Left hindlimb (tissue), 1 donor: Measurements from ENCODE around the gene TRIM25.

Source experiments
- DNase-seq: peaks from one replicate; pipeline ENCODE4 v3.0.0-alpha.2; 2018

Gene TRIM25

GRCh38 chr17:56926704-56927103 lies 12.9 kb upstream of the TRIM25 start:
- no peak for DNase-seq

- DNase-seq, result no peak
Observed at GRCh38 chr17:56926270-56926669, 12.4 kb upstream of the TRIM25 start.

GRCh38 chr17:56925088-56925487 lies 11.2 kb upstream of the TRIM25 start:
- no peak for DNase-seq

GRCh38 chr17:56919717-56920116 lies 5.9 kb upstream of the TRIM25 start:
- no peak for DNase-seq

GRCh38 chr17:56918916-56919315 lies 5.1 kb upstream of the TRIM25 start:
- DNase-seq, result no peak

GRCh38 chr17:56917559-56918296 lies 3.9 kb upstream of the TRIM25 start:
- DNase-seq, result no peak

- no peak for DNase-seq
Observed at GRCh38 chr17:56914581-56915273, 878 bp upstream of the TRIM25 start.

- DNase-seq, result peak; percentile 56
Observed at GRCh38 chr17:56913353-56913866, 439 bp downstream of the TRIM25 start.

- no peak for DNase-seq
Observed at GRCh38 chr17:56913000-56913311, 893 bp downstream of the TRIM25 start.

GRCh38 chr17:56912105-56912999 lies 1.5 kb downstream of the TRIM25 start:
- no peak for DNase-seq

GRCh38 chr17:56910509-56911235 lies 3.2 kb downstream of the TRIM25 start:
- DNase-seq, result no peak

GRCh38 chr17:56909742-56910508 lies 3.9 kb downstream of the TRIM25 start:
- no peak for DNase-seq

GRCh38 chr17:56908001-56908542 lies 5.8 kb downstream of the TRIM25 start:
- DNase-seq, result no peak

GRCh38 chr17:56903560-56903959 lies 10.3 kb downstream of the TRIM25 start:
- DNase-seq, result no peak

GRCh38 chr17:56902348-56902747 lies 11.5 kb downstream of the TRIM25 start:
- DNase-seq, result no peak

GRCh38 chr17:56899403-56899802 lies 14.4 kb downstream of the TRIM25 start:
- DNase-seq, result no peak

- DNase-seq, result no peak
Observed at GRCh38 chr17:56898874-56899273, 15.0 kb downstream of the TRIM25 start.

- DNase-seq, result no peak
Observed at GRCh38 chr17:56897646-56898424, 16.0 kb downstream of the TRIM25 start.

- DNase-seq, result no peak
Observed at GRCh38 chr17:56896968-56897359, 16.9 kb downstream of the TRIM25 start.

GRCh38 chr17:56896217-56896967 lies 17.5 kb downstream of the TRIM25 start:
- no peak for DNase-seq
